GM12878 (cell line): ENCODE data around the gene TSPEAR. TPM values are rescaled to one million over a fixed set of nuclear protein-coding genes. Genes with fewer than 3 reads are reported as not detected.

Experiments
- ATAC-seq: fragments of 200-7000 bp; cut with Tn5 transposase; 3 replicates; pipeline ENCODE4 v1.9.1; 2020; ENCODE audit warnings: mild to moderate bottlenecking, moderate library complexity
- BruUV-seq: library from RNA; stranded (reverse); fragments of 400-500 nt; replicated peaks from 2 replicates; lab custom pipeline; 2021; lab: Mats Ljungman, UMichigan
- CTCF ChIA-PET: fragments of 300-600 bp; sonication (Branson Sonifier 250); formaldehyde crosslinking; extraction: SDS; loops from one replicate; lab custom pipeline; 2021; ENCODE audit warnings: inconsistent platforms; lab: Yijun Ruan, JAX
- POLR2A ChIA-PET: fragments of 350-600 bp; formaldehyde crosslinking; extraction: SDS; loops from one replicate; lab custom pipeline; 2021; ENCODE audit warnings: inconsistent platforms; lab: Charles Lee
- RAD21 ChIA-PET: fragments of 300-600 bp; sonication (Branson Sonifier 250); formaldehyde crosslinking; loops from one replicate; lab custom pipeline; 2023; ENCODE audit warnings: antibody characterized with exemption; ENCODE audit not compliant: unreplicated experiment; lab: Charles Lee
- SMC1A ChIA-PET: fragments of 300-600 bp; sonication (Branson Sonifier 250); formaldehyde crosslinking; loops from one replicate; lab custom pipeline; 2023; ENCODE audit not compliant: unreplicated experiment, uncharacterized antibody; lab: Charles Lee
- DNase-seq: peaks from one replicate; pipeline ENCODE4 v3.0.0-alpha.2; 2011; ENCODE audit warnings: low read depth, low spot score
- FAIRE-seq: peaks from 3 replicates; lab custom pipeline; 2011; peaks lifted over from hg19 to GRCh38; lab: Jason Lieb, UNC
- H2AFZ ChIP-seq: 2 replicates; pipeline ENCODE4 v1.6.0; 2011; ENCODE audit warnings: low read depth, low read length, control low read depth; ENCODE audit not compliant: control insufficient read depth
- H3K27ac ChIP-seq: 2 replicates; pipeline ENCODE4 v1.5.1; 2011; ENCODE audit warnings: control low read depth; ENCODE audit not compliant: control insufficient read depth, insufficient read depth
- H3K27me3 ChIP-seq, 2 experiments: replicated peaks in 1 of 2; 2 replicates each; pipeline versions ENCODE4 v1.6.0 to v1.6.1; 2011; ENCODE audit warnings: low read length in 1 of 2; ENCODE audit not compliant: control insufficient read depth in 2 of 2, insufficient read depth in 2 of 2
- H3K36me3 ChIP-seq, 2 experiments: 2 replicates each; pipeline ENCODE4 v1.5.1; 2011; ENCODE audit warnings: low read length in 1 of 2; ENCODE audit not compliant: control insufficient read depth in 2 of 2, insufficient read depth in 2 of 2
- H3K4me1 ChIP-seq: 2 replicates; pipeline ENCODE4 v1.6.1; 2011; ENCODE audit warnings: mild to moderate bottlenecking, low read length, moderate library complexity, mixed read lengths; ENCODE audit not compliant: control insufficient read depth, insufficient read depth
- H3K4me2 ChIP-seq: 2 replicates; pipeline ENCODE4 v1.6.0; 2011; ENCODE audit warnings: control low read depth; ENCODE audit not compliant: control insufficient read depth, insufficient read depth
- H3K4me3 ChIP-seq: fragments of 200-600 bp; sonication (generic); 2 replicates; pipeline ENCODE4 v1.5.1; 2016
- H3K79me2 ChIP-seq: 2 replicates; pipeline ENCODE4 v1.6.0; 2011; ENCODE audit warnings: low read length; ENCODE audit not compliant: control insufficient read depth, insufficient read depth
- H3K9ac ChIP-seq: 2 replicates; pipeline ENCODE4 v1.8.0; 2011; ENCODE audit warnings: low read length, control low read depth, mixed read lengths; ENCODE audit not compliant: control insufficient read depth, insufficient read depth
- H3K9me3 ChIP-seq: replicated peaks from 3 replicates; pipeline ENCODE4 v1.5.1; 2011; ENCODE audit warnings: mild to moderate bottlenecking, low read length; ENCODE audit not compliant: control insufficient read depth, insufficient read depth
- H4K20me1 ChIP-seq: 2 replicates; pipeline ENCODE4 v1.6.0; 2011; ENCODE audit not compliant: control insufficient read depth, insufficient read depth
- BCL11A ChIP-seq: IDR thresholded peaks from 2 replicates; pipeline ENCODE4 v1.6.1; 2011; ENCODE audit warnings: low read depth, low read length
- CHD1 ChIP-seq: IDR thresholded peaks from 2 replicates; pipeline ENCODE4 v1.6.1; 2012; ENCODE audit warnings: low read depth, low read length, improper control_type of control experiment
- FOXK2 ChIP-seq: fragments of 450-650 bp; IDR thresholded peaks from 2 replicates; pipeline ENCODE4 v1.6.1; 2017; ENCODE audit warnings: mild to moderate bottlenecking, moderate library complexity
- NFYB ChIP-seq: IDR thresholded peaks from 2 replicates; pipeline ENCODE4 v1.6.1; 2011; ENCODE audit warnings: low read depth, mild to moderate bottlenecking, low read length, improper control_type of control experiment, moderate library complexity; ENCODE audit not compliant: insufficient read depth
- RAD21 ChIP-seq: IDR thresholded peaks from 2 replicates; pipeline ENCODE4 v1.6.1; 2011; ENCODE audit warnings: mild to moderate bottlenecking, low read depth, low read length, moderate library complexity; ENCODE audit not compliant: insufficient read depth
- SREBF2 ChIP-seq: IDR thresholded peaks from 2 replicates; pipeline ENCODE4 v1.6.1; 2012; ENCODE audit warnings: mild to moderate bottlenecking, low read length
- STAT3 ChIP-seq: IDR thresholded peaks from 2 replicates; pipeline ENCODE4 v1.6.1; 2011; ENCODE audit warnings: low read depth, low read length, improper control_type of control experiment
- TBL1XR1 ChIP-seq: IDR thresholded peaks from 2 replicates; pipeline ENCODE4 v1.6.1; 2012; ENCODE audit warnings: low read depth, low read length, improper control_type of control experiment
- ZNF622 ChIP-seq: fragments of 450-650 bp; IDR thresholded peaks from 2 replicates; pipeline ENCODE4 v1.6.1; 2017; ENCODE audit warnings: mild to moderate bottlenecking, inconsistent platforms
- WGBS: methylation state at CpG from one replicate; pipeline ENCODE4 v1.1.6; 2016; ENCODE audit warnings: low lambda C conversion rate; ENCODE audit not compliant: insufficient replicate concordance, insufficient coverage; ENCODE audit errors: missing lambda C conversion rate; 5-methylcytosine and 5-hydroxymethylcytosine counted together
- in situ Hi-C: fragments of 300-500 bp; cut with MboI; formaldehyde crosslinking; loops from 9 replicates; pipeline ENCODE4 v1.14.3; 2018; ENCODE audit warnings: mixed read lengths
- intact Hi-C: fragments of 100-400 bp; cut with micrococcal nuclease; formaldehyde crosslinking; loops from one replicate; pipeline ENCODE4 v1.14.2; 2022; ENCODE audit not compliant: unreplicated experiment
- polyA plus RNA-seq, 11 experiments: library from polyadenylated mRNA; depleted of rRNA in 4 of 11; unstranded in 6 of 11; stranded (reverse) in 5 of 11; fragments of >200 nt; fragmentation: Nextera tagmentation in 4 of 11; fragmentation: Illumina TruSeq in 1 of 11; extraction: Ambion mirVana in 4 of 11; extraction: Trizol in 1 of 11; gene quantifications; 1 replicate in 1 of 11; 2 replicates in 10 of 11; pipeline versions ENCODE4 v1.2.1 to v1.2.3, GENCODE V29; 2011 to 2016; ENCODE audit warnings: inconsistent platforms in 2 of 11, missing spikeins in 2 of 11, low read depth in 1 of 11
- total RNA-seq, 4 experiments: library from RNA; depleted of rRNA in 3 of 4; stranded (reverse); fragments of >200 nt in 3 of 4; fragmentation: Illumina TruSeq in 1 of 4; extraction: Trizol in 1 of 4; gene quantifications; 2 replicates each; pipeline versions ENCODE4 v1.2.1 to v1.2.3, GENCODE V29; 2013 to 2021

TSPEAR gene
- total and polyA plus RNA-seq, 10 of the 15 experiments (the other 5 are each of a cell fraction or from before 2014, with no cell fraction given): not detected

- no peak for DNase-seq
- in situ Hi-C loops: loop anchor here (5.0 kb wide), 1 partner anchor 283 kb away; no protein-coding TSS in a partner anchor
- ChIA-PET RAD21 (no interaction called here), CTCF (interaction anchor here (1.7 to 3.1 kb wide), 3 partner anchors 7 to 285 kb away, joined by 4 to 37 read pairs (median 12); no protein-coding TSS in a partner anchor), SMC1A (interaction anchor here (0.5 kb wide), 1 partner anchor 241 kb away, joined by 3 read pairs; no protein-coding TSS in a partner anchor), POLR2A (no interaction called here)
- no peak for ATAC-seq
- FAIRE-seq: no peak
- no peaks in the 10 kb centered on the region for H3K79me2 ChIP-seq
- H3K27me3 ChIP-seq: no peaks in the 10 kb centered on the region; a peak in 1 of 4 replicates
- H3K4me1 ChIP-seq: no peaks in the 10 kb centered on the region
- BruUV-seq: no TSS peak
- TF ChIP-seq FOXK2 (no peak), BCL11A (no peak), NFYB (no peak), ZNF622 (no peak), CHD1 (no peak), SREBF2 (no peak), STAT3 (no peak), RAD21 (no peak), TBL1XR1 (no peak)
- H3K4me2 ChIP-seq: no peak overlapping the region
- intact Hi-C loops: no loop called here
- no peaks in the 10 kb centered on the region for H3K36me3 ChIP-seq
- no peak overlapping the region for H3K27ac ChIP-seq
- no peaks in the 10 kb centered on the region for H4K20me1 ChIP-seq
- H2AFZ ChIP-seq: no peak overlapping the region
- H3K9me3 ChIP-seq: no peaks in the 10 kb centered on the region
- no peak overlapping the region for H3K4me3 ChIP-seq
- WGBS: 51% methylated on average over 26 of the region's 30 CpGs
- H3K9ac ChIP-seq: no peak overlapping the region
Measured at GRCh38 chr21:44508711-44509445, 202.5 kb downstream of the TSPEAR start.
